Activated CD4-positive, alpha-beta T cell treated with anti-CD3 and anti-CD28 coated beads, Interleukin-2, amount 50 U/mL, for 24 hours (primary cell): ENCODE data around the gene ACD.
A peak's percentile ranks its signal among the peaks of the same experiment; 100 is the strongest.
"Not testable (repeated sequence)": the region's sequence is repeated elsewhere in the genome, so short reads cannot be mapped to it uniquely, and the experiment has no call there.

Source experiments
- DNase-seq, 2 donors: peaks; one replicate each; pipeline ENCODE4 v3.0.0-alpha.2; 2020; ENCODE audit warnings: low read depth in 1 of 2, low spot score in 1 of 2

ACD gene

GRCh38 chr16:67659675-67660563 is at the start of gene ACD:
TSS of gene ACD (minus strand) at chr16:67660260. CDS start at chr16:67660220, 40 bp downstream.
- peak; percentile 88 to 90 for DNase-seq

- no peak for DNase-seq
These were observed 49.0 kb upstream of the ACD start for GRCh38 chr16:67709050-67709449.

- no peak for DNase-seq
These were observed 48.3 kb upstream of the ACD start for GRCh38 chr16:67708368-67708771.

- no peak for DNase-seq
These were observed 47.7 kb upstream of the ACD start for GRCh38 chr16:67707790-67708189.

GRCh38 chr16:67707210-67707609 is 47.1 kb upstream of the ACD start:
- DNase-seq: no peak

GRCh38 chr16:67704110-67704509 is 44.0 kb upstream of the ACD start:
- DNase-seq: no peak

GRCh38 chr16:67703626-67704025 is 43.6 kb upstream of the ACD start:
- DNase-seq: peak in 1 of 2 donors; percentile 1

GRCh38 chr16:67702130-67702529 is 42.1 kb upstream of the ACD start:
- DNase-seq: no peak

GRCh38 chr16:67701420-67701819 is 41.4 kb upstream of the ACD start:
- no peak for DNase-seq

- no peak for DNase-seq
These were observed 39.2 kb upstream of the ACD start for GRCh38 chr16:67699265-67699664.

GRCh38 chr16:67697422-67698185 is 37.5 kb upstream of the ACD start:
- no peak for DNase-seq

GRCh38 chr16:67694611-67695010 is 34.6 kb upstream of the ACD start:
- DNase-seq: no peak

- DNase-seq: not testable (repeated sequence)
These were observed 33.6 kb upstream of the ACD start for GRCh38 chr16:67693517-67694285.

- no peak for DNase-seq
These were observed 25.5 kb upstream of the ACD start for GRCh38 chr16:67685388-67686112.

GRCh38 chr16:67683767-67684166 is 23.7 kb upstream of the ACD start:
- DNase-seq: no peak

GRCh38 chr16:67679935-67680897 is 20.2 kb upstream of the ACD start:
- DNase-seq: no peak

GRCh38 chr16:67678354-67679023 is 18.4 kb upstream of the ACD start:
- DNase-seq: no peak

GRCh38 chr16:67677712-67678111 is 17.7 kb upstream of the ACD start:
- no peak for DNase-seq

- no peak for DNase-seq
These were observed 16.9 kb upstream of the ACD start for GRCh38 chr16:67676939-67677338.
